ENCODE measurements around the gene ASIC2.

Gene ASIC2

DNA sequence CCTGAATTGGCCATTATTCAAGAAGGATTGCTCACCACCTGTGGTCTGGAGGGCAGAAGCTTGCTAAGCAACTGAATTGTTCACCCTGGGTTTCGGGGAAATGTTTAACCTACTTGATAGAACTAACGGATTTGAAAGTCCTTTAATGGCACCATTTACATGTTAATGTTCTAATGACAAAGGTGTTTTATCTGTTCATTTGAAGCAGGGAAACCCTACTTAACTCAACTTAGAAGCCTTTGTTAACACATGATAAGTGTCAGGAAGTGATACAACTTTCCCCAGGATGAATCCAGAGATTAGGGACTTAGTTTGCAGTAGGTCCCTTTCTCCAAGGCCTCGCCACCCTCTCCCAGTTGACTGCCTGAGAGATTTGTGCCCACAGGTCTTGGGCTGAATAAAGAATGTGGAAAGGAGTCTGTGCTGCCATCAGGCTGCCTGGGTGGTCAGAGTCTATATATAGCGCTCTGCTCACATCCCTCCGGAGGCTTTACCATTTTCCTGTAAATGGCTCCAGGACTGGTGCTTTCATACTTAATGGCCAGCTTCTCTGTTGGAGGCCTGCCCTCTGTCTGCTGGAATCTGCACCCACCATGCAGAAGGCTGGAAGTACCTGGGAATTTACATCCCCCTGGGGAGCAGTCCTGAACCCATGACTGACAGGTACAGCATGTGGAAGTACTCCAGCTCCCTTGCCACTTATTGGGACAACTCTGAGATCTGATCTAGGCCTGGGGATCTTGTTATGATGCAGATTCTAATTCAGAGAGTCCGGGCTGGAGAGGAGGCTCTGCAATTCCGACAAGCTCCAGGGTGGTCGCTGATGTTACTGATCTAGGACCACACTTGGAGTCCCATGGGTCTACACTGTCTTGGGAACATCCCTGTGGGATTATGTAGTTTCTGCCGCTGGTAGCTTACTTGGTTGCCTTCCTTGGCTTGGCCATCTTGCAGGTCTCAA, 99.9 kb downstream of the ASIC2 start:
- no peaks in the 10 kb centered on the region for H3K36me3 ChIP-seq (ENCODE audit: insufficient read depth, low read length)
- no peak overlapping the region for H2AFZ ChIP-seq (ENCODE audit: low read length, unreplicated experiment)
- peaks cover 51% of the 10 kb centered on the region for H3K27me3 ChIP-seq (ENCODE audit: insufficient read depth, low read length)
- H3K4me1 ChIP-seq (ENCODE audit: control insufficient read depth, insufficient read depth, low read length, unreplicated experiment), result no peaks in the 10 kb centered on the region
- no peaks in the 10 kb centered on the region for H3K79me2 ChIP-seq (ENCODE audit: control insufficient read depth, insufficient read depth, low read length, unreplicated experiment)
- H3K4me3 ChIP-seq (ENCODE audit: low read depth, low read length), result no peak overlapping the region
- no peak overlapping the region for H3K27ac ChIP-seq (ENCODE audit: low read depth, low read length)

DNA sequence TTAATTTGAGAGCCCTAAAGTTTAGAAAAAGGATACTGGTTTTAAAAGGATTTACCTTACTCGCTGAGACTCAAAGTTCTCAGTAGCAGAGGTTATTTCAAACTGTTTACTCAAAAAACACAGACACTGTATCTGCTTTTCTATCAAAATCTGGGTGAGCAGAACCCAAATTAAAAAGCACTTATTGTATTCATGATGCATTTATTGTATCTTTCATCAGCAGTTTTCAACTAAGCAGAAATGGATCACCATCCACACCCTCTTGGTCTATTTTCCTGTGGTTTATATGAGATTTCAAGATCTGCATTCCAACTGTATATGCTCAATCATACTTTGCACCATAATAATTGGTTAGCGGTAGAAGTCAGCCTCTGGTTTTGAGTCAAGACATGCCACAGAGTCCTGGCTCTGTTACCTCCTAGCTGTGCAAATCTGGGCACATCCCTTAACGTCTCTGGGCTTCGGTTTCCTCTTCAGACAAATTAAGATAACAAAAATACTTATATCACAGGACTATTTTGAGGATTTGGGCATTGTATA, 109.5 kb downstream of the ASIC2 start:
- Histone ChIP-seq H3K27me3 (ENCODE audit: insufficient read depth, low read length) (peaks cover 71% of the 10 kb centered on the region), H2AFZ (ENCODE audit: low read length, unreplicated experiment) (no peak overlapping the region), H3K79me2 (ENCODE audit: control insufficient read depth, insufficient read depth, low read length, unreplicated experiment) (no peaks in the 10 kb centered on the region), H3K27ac (ENCODE audit: low read depth, low read length) (no peak overlapping the region), H3K4me3 (ENCODE audit: low read depth, low read length) (no peak overlapping the region), H3K4me1 (ENCODE audit: control insufficient read depth, insufficient read depth, low read length, unreplicated experiment) (no peaks in the 10 kb centered on the region), H3K36me3 (ENCODE audit: insufficient read depth, low read length) (no peaks in the 10 kb centered on the region)

- no peaks in the 10 kb centered on the region for H3K4me1 ChIP-seq (ENCODE audit: control insufficient read depth, insufficient read depth, low read length, unreplicated experiment)
- H3K4me3 ChIP-seq (ENCODE audit: low read depth, low read length), result no peak overlapping the region
- H3K27me3 ChIP-seq (ENCODE audit: insufficient read depth, low read length), result peaks cover 76% of the 10 kb centered on the region
- no peaks in the 10 kb centered on the region for H3K79me2 ChIP-seq (ENCODE audit: control insufficient read depth, insufficient read depth, low read length, unreplicated experiment)
- H2AFZ ChIP-seq (ENCODE audit: low read length, unreplicated experiment), result no peak overlapping the region
- no peak overlapping the region for H3K27ac ChIP-seq (ENCODE audit: low read depth, low read length)
- H3K36me3 ChIP-seq (ENCODE audit: insufficient read depth, low read length), result no peaks in the 10 kb centered on the region
These were observed 113.9 kb downstream of the ASIC2 start for GRCh38 chr17:33179151-33179550.

DNA sequence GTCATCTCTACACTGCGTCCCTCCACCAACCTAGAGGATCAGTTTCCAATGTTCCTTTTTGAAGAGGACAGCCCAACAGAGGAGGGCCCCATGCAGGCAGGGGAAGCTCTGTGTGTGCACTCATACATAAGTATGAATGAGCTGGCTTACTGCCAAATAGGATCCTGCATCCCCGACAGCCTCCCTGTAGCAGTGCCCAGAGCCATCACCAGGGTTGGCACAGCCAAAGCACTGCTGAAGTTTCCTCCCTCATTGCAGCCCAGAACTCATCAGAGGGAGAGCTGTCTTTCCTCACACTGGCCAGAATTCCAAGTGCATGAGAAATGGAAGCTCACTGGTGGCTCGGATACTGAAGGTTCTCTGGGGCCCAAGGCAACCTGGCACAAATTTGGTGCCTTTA, 114.4 kb downstream of the ASIC2 start:
- Histone ChIP-seq H3K4me3 (ENCODE audit: low read depth, low read length) (no peak overlapping the region), H3K4me1 (ENCODE audit: control insufficient read depth, insufficient read depth, low read length, unreplicated experiment) (no peaks in the 10 kb centered on the region), H3K79me2 (ENCODE audit: control insufficient read depth, insufficient read depth, low read length, unreplicated experiment) (no peaks in the 10 kb centered on the region), H3K27me3 (ENCODE audit: insufficient read depth, low read length) (peaks cover 74% of the 10 kb centered on the region), H3K36me3 (ENCODE audit: insufficient read depth, low read length) (no peaks in the 10 kb centered on the region), H2AFZ (ENCODE audit: low read length, unreplicated experiment) (no peak overlapping the region), H3K27ac (ENCODE audit: low read depth, low read length) (no peak overlapping the region)

GRCh38 chr17:33175562-33175961, 117.5 kb downstream of the ASIC2 start:
- Histone ChIP-seq H3K27ac (ENCODE audit: low read depth, low read length) (no peak overlapping the region), H3K4me3 (ENCODE audit: low read depth, low read length) (no peak overlapping the region), H3K36me3 (ENCODE audit: insufficient read depth, low read length) (no peaks in the 10 kb centered on the region), H3K4me1 (ENCODE audit: control insufficient read depth, insufficient read depth, low read length, unreplicated experiment) (no peaks in the 10 kb centered on the region), H3K79me2 (ENCODE audit: control insufficient read depth, insufficient read depth, low read length, unreplicated experiment) (no peaks in the 10 kb centered on the region), H3K27me3 (ENCODE audit: insufficient read depth, low read length) (peaks cover 56% of the 10 kb centered on the region), H2AFZ (ENCODE audit: low read length, unreplicated experiment) (no peak overlapping the region)

DNA sequence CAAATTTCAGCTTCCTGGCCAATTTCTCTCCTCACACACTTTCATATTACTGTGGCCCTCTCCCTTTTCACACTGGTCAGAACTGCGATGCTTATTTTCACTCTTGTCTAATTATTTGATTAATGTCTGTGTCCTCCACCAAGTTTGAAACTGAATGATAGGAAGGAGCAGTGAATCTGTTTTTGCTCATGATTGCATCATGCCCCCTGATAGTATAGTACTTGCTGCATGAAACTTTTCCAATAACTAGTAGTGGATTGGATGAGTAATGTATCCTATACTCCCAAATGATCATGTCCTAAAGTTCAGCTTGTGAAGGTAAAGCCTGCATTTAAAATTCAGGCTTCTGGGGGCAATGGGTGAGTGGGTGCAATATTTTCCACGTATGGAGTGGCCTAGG, 121.2 kb downstream of the ASIC2 start:
- Histone ChIP-seq H3K27me3 (ENCODE audit: insufficient read depth, low read length) (peaks cover 35% of the 10 kb centered on the region), H3K79me2 (ENCODE audit: control insufficient read depth, insufficient read depth, low read length, unreplicated experiment) (no peaks in the 10 kb centered on the region), H3K4me3 (ENCODE audit: low read depth, low read length) (no peak overlapping the region), H3K4me1 (ENCODE audit: control insufficient read depth, insufficient read depth, low read length, unreplicated experiment) (no peaks in the 10 kb centered on the region), H3K36me3 (ENCODE audit: insufficient read depth, low read length) (no peaks in the 10 kb centered on the region), H3K27ac (ENCODE audit: low read depth, low read length) (no peak overlapping the region), H2AFZ (ENCODE audit: low read length, unreplicated experiment) (no peak overlapping the region)

DNA sequence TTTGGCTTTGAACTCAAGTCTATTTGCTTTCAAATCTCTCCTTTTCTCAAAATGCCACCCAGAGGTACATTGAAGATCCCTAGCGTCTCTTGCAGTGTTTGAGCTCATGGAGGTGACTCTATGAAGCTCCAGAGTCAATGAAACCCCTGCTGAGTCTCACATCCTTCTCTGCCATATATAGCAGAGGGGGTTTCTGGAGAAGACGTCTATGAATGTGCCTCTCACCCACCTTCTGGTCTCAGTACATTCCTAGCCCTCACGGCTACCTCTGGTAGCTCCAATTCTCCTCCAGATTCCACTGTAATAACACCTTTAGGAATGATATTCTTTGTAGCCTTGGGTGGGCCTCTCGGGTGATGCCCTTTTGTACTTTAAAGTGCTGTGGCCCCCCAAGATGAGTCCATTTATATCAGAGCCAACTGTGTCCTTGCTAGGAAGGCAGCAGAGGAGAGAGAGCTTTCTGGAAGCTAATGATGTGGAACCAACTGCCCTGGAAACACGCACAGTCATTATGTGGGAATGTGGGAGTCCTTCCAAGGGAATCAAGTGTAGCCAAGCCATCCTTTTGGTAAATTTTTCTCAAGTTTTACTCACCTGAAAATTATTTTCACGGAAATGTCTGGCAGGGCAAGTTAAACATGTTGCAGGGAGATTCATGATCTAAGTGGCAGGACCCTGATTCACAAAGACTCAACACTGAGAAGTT, 123.4 kb downstream of the ASIC2 start:
- Histone ChIP-seq H3K79me2 (ENCODE audit: control insufficient read depth, insufficient read depth, low read length, unreplicated experiment) (no peaks in the 10 kb centered on the region), H3K4me1 (ENCODE audit: control insufficient read depth, insufficient read depth, low read length, unreplicated experiment) (no peaks in the 10 kb centered on the region), H3K4me3 (ENCODE audit: low read depth, low read length) (no peak overlapping the region), H3K27me3 (ENCODE audit: insufficient read depth, low read length) (peaks cover 13% of the 10 kb centered on the region; the same call in 1 of the 2 replicates), H3K36me3 (ENCODE audit: insufficient read depth, low read length) (no peaks in the 10 kb centered on the region), H2AFZ (ENCODE audit: low read length, unreplicated experiment) (no peak overlapping the region), H3K27ac (ENCODE audit: low read depth, low read length) (no peak overlapping the region)

DNA sequence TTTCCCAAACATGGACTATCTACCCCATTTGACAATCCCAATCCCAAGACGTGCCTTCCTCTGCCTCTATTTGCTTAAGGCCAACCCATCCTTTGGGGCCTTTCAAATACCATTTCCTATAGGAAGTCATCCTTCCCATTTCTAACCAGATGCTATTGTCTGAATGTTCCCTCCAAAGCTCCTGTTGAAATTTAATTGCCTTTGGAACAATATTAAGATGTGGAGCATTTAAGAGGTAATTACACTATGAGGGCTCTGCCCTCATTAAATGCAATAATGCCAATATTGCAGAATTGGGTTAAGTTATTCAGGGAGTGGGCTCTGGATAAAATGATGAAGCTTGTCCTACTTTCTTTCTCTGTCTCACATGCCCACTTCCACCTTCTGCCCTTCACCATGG, 125.4 kb downstream of the ASIC2 start:
- H2AFZ ChIP-seq (ENCODE audit: low read length, unreplicated experiment), result no peak overlapping the region
- no peaks in the 10 kb centered on the region for H3K27me3 ChIP-seq (ENCODE audit: insufficient read depth, low read length)

GRCh38 chr17:33166472-33166871, 126.6 kb downstream of the ASIC2 start:
- H3K36me3 ChIP-seq (ENCODE audit: insufficient read depth, low read length), result no peaks in the 10 kb centered on the region
- no peaks in the 10 kb centered on the region for H3K27me3 ChIP-seq (ENCODE audit: insufficient read depth, low read length)
- no peak overlapping the region for H2AFZ ChIP-seq (ENCODE audit: low read length, unreplicated experiment)
- no peak overlapping the region for H3K27ac ChIP-seq (ENCODE audit: low read depth, low read length)
- no peaks in the 10 kb centered on the region for H3K79me2 ChIP-seq (ENCODE audit: control insufficient read depth, insufficient read depth, low read length, unreplicated experiment)
- no peak overlapping the region for H3K4me3 ChIP-seq (ENCODE audit: low read depth, low read length)
- no peaks in the 10 kb centered on the region for H3K4me1 ChIP-seq (ENCODE audit: control insufficient read depth, insufficient read depth, low read length, unreplicated experiment)

More for the DNA sequence above, 125.4 kb downstream of the ASIC2 start:
- Histone ChIP-seq H3K36me3 (ENCODE audit: insufficient read depth, low read length) (no peaks in the 10 kb centered on the region), H3K4me1 (ENCODE audit: control insufficient read depth, insufficient read depth, low read length, unreplicated experiment) (no peaks in the 10 kb centered on the region), H3K79me2 (ENCODE audit: control insufficient read depth, insufficient read depth, low read length, unreplicated experiment) (no peaks in the 10 kb centered on the region), H3K4me3 (ENCODE audit: low read depth, low read length) (no peak overlapping the region), H3K27ac (ENCODE audit: low read depth, low read length) (no peak overlapping the region)

- H3K36me3 ChIP-seq (ENCODE audit: insufficient read depth, low read length), result no peaks in the 10 kb centered on the region
- H3K27ac ChIP-seq (ENCODE audit: low read depth, low read length), result no peak overlapping the region
- no peak overlapping the region for H3K4me3 ChIP-seq (ENCODE audit: low read depth, low read length)
- H3K27me3 ChIP-seq (ENCODE audit: insufficient read depth, low read length), result no peaks in the 10 kb centered on the region
- no peaks in the 10 kb centered on the region for H3K4me1 ChIP-seq (ENCODE audit: control insufficient read depth, insufficient read depth, low read length, unreplicated experiment)
- no peaks in the 10 kb centered on the region for H3K79me2 ChIP-seq (ENCODE audit: control insufficient read depth, insufficient read depth, low read length, unreplicated experiment)
- H2AFZ ChIP-seq (ENCODE audit: low read length, unreplicated experiment), result no peak overlapping the region
These were observed 128.8 kb downstream of the ASIC2 start for GRCh38 chr17:33164169-33164881.

Measured in ACC112 (cell line).